ENCODE results near the gene RXRA. TPM values are rescaled to one million over a fixed set of nuclear protein-coding genes. Genes with fewer than 3 reads are reported as not detected.

The RXRA gene
- total RNA-seq, 1 experiment from 2014 or later, result 29.9 TPM

DNA sequence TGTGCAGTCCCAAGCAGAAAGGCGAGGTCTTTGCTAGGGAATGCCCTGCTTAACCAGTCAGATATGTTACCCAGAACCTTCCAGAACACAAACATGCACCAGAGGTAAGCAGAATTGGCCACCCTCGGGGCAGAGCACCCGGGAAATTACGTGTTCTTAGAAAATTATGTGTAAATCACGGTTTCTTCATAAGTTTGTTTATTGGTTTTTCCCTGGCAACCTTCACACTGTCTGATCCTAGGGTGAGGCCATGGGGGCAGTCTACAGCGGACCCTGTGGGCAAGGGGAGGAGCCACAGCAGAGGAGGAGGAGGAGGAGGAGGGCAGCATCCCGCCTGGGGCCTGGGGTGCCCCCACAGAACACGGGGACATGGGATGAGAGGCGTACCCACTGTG, 31.4 kb downstream of the RXRA start:
- no peak for DNase-seq
- H3K9me3 ChIP-seq (ENCODE audit: control insufficient read depth, low read depth, low read length), result no peaks in the 10 kb centered on the region
- H3K14ac ChIP-seq (ENCODE audit: insufficient read depth, low read length), result no peak overlapping the region
- H3K4me3 Mint-ChIP-seq, result no peak overlapping the region
- no peak overlapping the region for H3K27ac ChIP-seq (ENCODE audit: insufficient read length, low read depth, low read length)
- H4K91ac ChIP-seq (ENCODE audit: insufficient read length, low read depth, low read length), result no peak overlapping the region
- H2AK5ac ChIP-seq (ENCODE audit: insufficient read length, low read length), result no peak overlapping the region
- no peaks in the 10 kb centered on the region for H3K79me2 ChIP-seq (ENCODE audit: insufficient read depth, low read length)
- no peak overlapping the region for H4K8ac ChIP-seq (replicated peaks; ENCODE audit: insufficient read length, low read depth, low read length)
- no peak overlapping the region for H3K56ac ChIP-seq (ENCODE audit: insufficient read length, low read depth, low read length)
- H3K27me3 ChIP-seq (ENCODE audit: insufficient read depth, low read length), result no peaks in the 10 kb centered on the region
- H2BK12ac ChIP-seq (ENCODE audit: insufficient read length, low read depth, low read length), result no peak overlapping the region
- no peak overlapping the region for H3K4me2 ChIP-seq (ENCODE audit: insufficient read depth, insufficient read length, low read length)
- H3K23ac ChIP-seq (ENCODE audit: insufficient read length, low read depth, low read length), result no peak overlapping the region
- no peaks in the 10 kb centered on the region for H4K20me1 ChIP-seq (ENCODE audit: control insufficient read depth, insufficient read depth, insufficient read length)
- no peak overlapping the region for H4K5ac ChIP-seq (ENCODE audit: insufficient read length, low read depth, low read length)
- H2BK15ac ChIP-seq (ENCODE audit: low read depth, low read length), result no peak overlapping the region
- H3K9ac ChIP-seq (ENCODE audit: extremely low read depth, insufficient read length, low read length), result no peak overlapping the region
- H3K79me1 ChIP-seq (ENCODE audit: insufficient read depth, low read depth, low read length, poor library complexity, severe bottlenecking), result no peaks in the 10 kb centered on the region
- H2BK20ac ChIP-seq (ENCODE audit: low read depth, low read length, poor library complexity, severe bottlenecking), result no peak overlapping the region
- no peak overlapping the region for H2AFZ ChIP-seq (ENCODE audit: low read length)
- H2BK5ac ChIP-seq (ENCODE audit: insufficient read length, low read length), result no peak overlapping the region
- no peak overlapping the region for H3K4ac ChIP-seq (ENCODE audit: low read depth, low read length)
- H3T11ph ChIP-seq (ENCODE audit: low read length), result no peak overlapping the region
- TF ChIP-seq CTCF (conservative IDR thresholded peaks at IDR 0.05), result no peak
- H3K4me1 ChIP-seq (ENCODE audit: insufficient read depth, low read length), result no peaks in the 10 kb centered on the region
- H3K9me3 Mint-ChIP-seq, result no peaks in the 10 kb centered on the region
- no peaks in the 10 kb centered on the region for H3K23me2 ChIP-seq (ENCODE audit: insufficient read length, low read depth, low read length, poor library complexity, severe bottlenecking)
- H3K18ac ChIP-seq (ENCODE audit: insufficient read length, low read depth, low read length), result no peak overlapping the region
- no peaks in the 10 kb centered on the region for H3K27me3 Mint-ChIP-seq (ENCODE audit: low read depth)
- no peak overlapping the region for H2BK120ac ChIP-seq (ENCODE audit: low read depth, low read length, poor library complexity, severe bottlenecking)
- no CpG with 5 or more reads among the region's 9 CpGs for WGBS (ENCODE audit: extremely low coverage, insufficient read length, low lambda C conversion rate)
- peaks cover 6 to 19% of the 10 kb centered on the region in 2 experiments; a peak in 3 of 4 replicates for H3K4me1 Mint-ChIP-seq
- no peaks in the 10 kb centered on the region for H3K36me3 Mint-ChIP-seq (ENCODE audit: insufficient read depth in 1 of 3, low read depth in 3 of 3)
- peak overlapping the region; percentile 2 to 39 (median 13); a peak in 2 of 7 replicates for H3K27ac Mint-ChIP-seq
